Measurements from ENCODE around the gene IRF3. TPM values are rescaled to one million over a fixed set of nuclear protein-coding genes. Genes with fewer than 3 reads are reported as not detected.

IRF3 gene
- 100 to 1,000 TPM in 1 of 3 donors, 10 to 100 TPM in 2; 76.1 to 119 (median 90.1) TPM for total RNA-seq
- long read RNA-seq, donor 1, transcript IRF3-201 (7 exons, 1,691 nt) = minor isoform, 5 of 65 reads
- long read RNA-seq, donor 1, transcript IRF3-203 (8 exons, 1,613 nt) = major isoform, 14 of 65 reads
- long read RNA-seq, donor 1, partial matches to known transcripts = 7 of 65 reads
- long read RNA-seq, donor 1, other reads (novel, unspliced or antisense) = 33 of 65 reads
- long read RNA-seq, donor 2, transcript IRF3-203 (8 exons, 1,613 nt) = major isoform, 12 of 34 reads
- long read RNA-seq, donor 2, partial matches to known transcripts = 2 of 34 reads
- long read RNA-seq, donor 2, other reads (novel, unspliced or antisense) = 18 of 34 reads

GRCh38 chr19:49665351-49666119 is at the start of gene IRF3, which contains the start of gene BCL2L12:
TSS of gene IRF3 (minus strand) at chr19:49665857. CDS start at chr19:49664838, 1,019 bp downstream.
TSS of gene BCL2L12 (plus strand) at chr19:49665933. CDS start at chr19:49666693, 760 bp downstream.
- H3K4me3 ChIP-seq = peak within 1 kb of the TSS; percentile 68
- DNase-seq (peak; percentile 98 to 99 (median 98)), ATAC-seq (peak; percentile 89)
- H3K36me3 ChIP-seq (ENCODE audit: low read depth) = peaks cover 6% of the 10 kb centered on the region
- H3K4me1 ChIP-seq (ENCODE audit: low read depth) = peaks cover 10% of the 10 kb centered on the region
- TF ChIP-seq, protein P1, sequence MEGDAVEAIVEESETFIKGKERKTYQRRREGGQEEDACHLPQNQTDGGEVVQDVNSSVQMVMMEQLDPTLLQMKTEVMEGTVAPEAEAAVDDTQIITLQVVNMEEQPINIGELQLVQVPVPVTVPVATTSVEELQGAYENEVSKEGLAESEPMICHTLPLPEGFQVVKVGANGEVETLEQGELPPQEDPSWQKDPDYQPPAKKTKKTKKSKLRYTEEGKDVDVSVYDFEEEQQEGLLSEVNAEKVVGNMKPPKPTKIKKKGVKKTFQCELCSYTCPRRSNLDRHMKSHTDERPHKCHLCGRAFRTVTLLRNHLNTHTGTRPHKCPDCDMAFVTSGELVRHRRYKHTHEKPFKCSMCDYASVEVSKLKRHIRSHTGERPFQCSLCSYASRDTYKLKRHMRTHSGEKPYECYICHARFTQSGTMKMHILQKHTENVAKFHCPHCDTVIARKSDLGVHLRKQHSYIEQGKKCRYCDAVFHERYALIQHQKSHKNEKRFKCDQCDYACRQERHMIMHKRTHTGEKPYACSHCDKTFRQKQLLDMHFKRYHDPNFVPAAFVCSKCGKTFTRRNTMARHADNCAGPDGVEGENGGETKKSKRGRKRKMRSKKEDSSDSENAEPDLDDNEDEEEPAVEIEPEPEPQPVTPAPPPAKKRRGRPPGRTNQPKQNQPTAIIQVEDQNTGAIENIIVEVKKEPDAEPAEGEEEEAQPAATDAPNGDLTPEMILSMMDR (IDR thresholded peaks at IDR 0.05) = no peak
- H3K9me3 ChIP-seq = no peaks in the 10 kb centered on the region
- intact Hi-C loops (cut with DNase I, micrococcal nuclease) = no loop called here

GRCh38 chr19:49713236-49713845 is 47.7 kb upstream of the IRF3 start:
- no peaks in the 10 kb centered on the region for H3K9me3 ChIP-seq
- no peaks in the 10 kb centered on the region for H3K4me1 ChIP-seq (ENCODE audit: low read depth)
- intact Hi-C loops (cut with DNase I, micrococcal nuclease) = no loop called here
- DNase-seq (no peak), ATAC-seq (peak; percentile 35)
- no peak overlapping the region for H3K4me3 ChIP-seq
- TF ChIP-seq, protein P1 (IDR thresholded peaks at IDR 0.05) = no peak
- no peaks in the 10 kb centered on the region for H3K36me3 ChIP-seq (ENCODE audit: low read depth)

DNA sequence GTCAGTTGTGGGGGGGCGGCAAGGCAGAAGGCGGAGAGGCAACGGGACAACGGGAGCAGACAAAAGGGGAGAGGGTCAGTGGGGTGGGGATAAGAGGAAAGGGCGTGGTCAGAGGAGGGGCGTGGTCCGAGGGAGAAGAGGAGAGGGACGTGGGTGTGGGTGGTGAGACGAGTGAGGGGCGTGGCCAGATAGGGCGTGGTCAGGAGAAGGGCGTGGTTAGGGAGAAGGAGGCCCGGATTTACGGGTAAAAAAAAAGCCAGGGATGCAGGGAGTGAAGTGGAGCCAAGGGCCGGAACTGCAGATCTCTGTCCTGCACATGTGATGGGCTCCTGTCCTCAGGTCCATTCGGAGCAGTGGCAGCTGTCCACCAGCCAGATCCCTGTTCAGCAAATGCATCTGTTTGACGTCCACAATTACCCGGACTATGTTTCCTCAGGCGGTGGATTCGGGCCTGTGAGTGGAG is 46.8 kb upstream of the IRF3 start:
- Histone ChIP-seq H3K4me3 (no peak overlapping the region), H3K4me1 (ENCODE audit: low read depth) (no peaks in the 10 kb centered on the region), H3K9me3 (no peaks in the 10 kb centered on the region), H3K36me3 (ENCODE audit: low read depth) (no peaks in the 10 kb centered on the region)
- intact Hi-C loops (cut with DNase I, micrococcal nuclease) = no loop called here
- DNase-seq (peak; percentile 38 to 66 (median 59)), ATAC-seq (peak; percentile 70)
- TF ChIP-seq, protein P1 (IDR thresholded peaks at IDR 0.05) = no peak

DNA sequence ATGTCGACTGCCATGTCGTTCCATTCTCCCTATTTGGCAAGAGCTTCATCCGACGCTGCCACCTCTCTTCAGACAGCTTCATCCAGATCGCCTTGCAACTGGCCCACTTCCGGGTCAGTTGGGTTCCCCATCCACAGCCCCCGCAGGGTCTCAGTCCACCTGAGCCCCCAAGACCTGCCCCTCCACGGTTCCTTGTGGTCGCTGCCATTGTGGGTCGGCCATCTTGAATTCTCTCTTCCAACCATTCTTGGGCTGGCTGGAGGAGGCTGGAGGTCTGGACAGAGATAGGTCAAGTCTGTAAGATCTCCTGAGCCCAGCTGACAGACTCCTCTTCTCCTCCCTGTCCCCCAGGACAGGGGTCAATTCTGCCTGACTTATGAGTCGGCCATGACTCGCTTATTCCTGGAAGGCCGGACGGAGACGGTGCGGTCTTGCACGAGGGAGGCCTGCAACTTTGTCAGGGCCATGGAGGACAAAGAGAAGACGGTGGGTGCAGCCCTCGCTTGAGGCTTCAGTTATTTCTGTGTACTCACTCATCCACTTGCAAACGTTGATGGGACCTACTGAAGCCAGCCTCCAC is 44.8 kb upstream of the IRF3 start:
- Histone ChIP-seq H3K36me3 (ENCODE audit: low read depth) (no peaks in the 10 kb centered on the region), H3K9me3 (no peaks in the 10 kb centered on the region), H3K4me3 (no peak overlapping the region), H3K4me1 (ENCODE audit: low read depth) (no peaks in the 10 kb centered on the region)
- TF ChIP-seq, protein P1 (IDR thresholded peaks at IDR 0.05) = no peak
- no peak for DNase-seq
- no peak for ATAC-seq
- intact Hi-C loops (cut with DNase I, micrococcal nuclease) = no loop called here

DNA sequence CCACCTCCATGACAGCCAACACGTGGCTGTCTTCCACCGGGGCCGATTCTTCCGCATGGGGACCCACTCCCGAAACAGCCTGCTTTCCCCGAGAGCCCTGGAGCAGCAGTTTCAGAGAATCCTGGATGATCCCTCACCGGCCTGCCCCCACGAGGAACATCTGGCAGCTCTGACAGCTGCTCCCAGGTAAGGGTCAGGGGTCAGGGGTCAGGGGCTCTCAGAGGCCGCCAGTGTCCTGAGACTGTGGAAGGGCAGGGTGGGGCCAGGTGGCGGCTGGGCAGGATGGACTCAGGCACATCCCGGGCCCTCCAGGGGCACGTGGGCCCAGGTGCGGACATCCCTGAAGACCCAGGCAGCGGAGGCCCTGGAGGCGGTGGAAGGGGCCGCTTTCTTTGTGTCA is 40.3 kb upstream of the IRF3 start:
- TF ChIP-seq, protein P1 (IDR thresholded peaks at IDR 0.05) = no peak
- Histone ChIP-seq H3K4me3 (no peak overlapping the region), H3K36me3 (ENCODE audit: low read depth) (no peaks in the 10 kb centered on the region), H3K4me1 (ENCODE audit: low read depth) (no peaks in the 10 kb centered on the region), H3K9me3 (no peaks in the 10 kb centered on the region)
- no peak for DNase-seq
- no peak for ATAC-seq
- intact Hi-C loops (cut with DNase I, micrococcal nuclease) = no loop called here

Data from mucosa of descending colon (tissue), 3 donors.